ENCODE results near the gene TSN.
"Not testable (repeated sequence)": the region's sequence is repeated elsewhere in the genome, so short reads cannot be mapped to it uniquely, and the experiment has no call there.

The TSN gene

GRCh38 chr2:121801916-121802315 is 46.5 kb downstream of the TSN start:
- no peak for DNase-seq (ENCODE audit: low spot score)

- DNase-seq (ENCODE audit: low spot score), result no peak
Observed at GRCh38 chr2:121803503-121803902, 48.1 kb downstream of the TSN start.

GRCh38 chr2:121804340-121804739 is 48.9 kb downstream of the TSN start:
- DNase-seq (ENCODE audit: low spot score), result no peak

GRCh38 chr2:121804997-121805765 is 49.7 kb downstream of the TSN start:
- no peak for DNase-seq (ENCODE audit: low spot score)

GRCh38 chr2:121805766-121806143 is 50.3 kb downstream of the TSN start:
- no peak for DNase-seq (ENCODE audit: low spot score)

- not testable (repeated sequence) for DNase-seq (ENCODE audit: low spot score)
Observed at GRCh38 chr2:121807771-121808170, 52.3 kb downstream of the TSN start.

GRCh38 chr2:121809607-121810006 is 54.2 kb downstream of the TSN start:
- no peak for DNase-seq (ENCODE audit: low spot score)

- peak; percentile 78 for DNase-seq (ENCODE audit: low spot score)
Observed at GRCh38 chr2:121810959-121811853, 55.8 kb downstream of the TSN start.

GRCh38 chr2:121813083-121813482 is 57.6 kb downstream of the TSN start:
- not testable (repeated sequence) for DNase-seq (ENCODE audit: low spot score)

GRCh38 chr2:121815216-121815615 is 59.8 kb downstream of the TSN start:
- DNase-seq (ENCODE audit: low spot score), result no peak

- no peak for DNase-seq (ENCODE audit: low spot score)
Observed at GRCh38 chr2:121816797-121817196, 61.3 kb downstream of the TSN start.

GRCh38 chr2:121817304-121817703 is 61.9 kb downstream of the TSN start:
- not testable (repeated sequence) for DNase-seq (ENCODE audit: low spot score)
